ENCODE data around the gene GNG14. TPM values are rescaled to one million over a fixed set of nuclear protein-coding genes. Genes with fewer than 3 reads are reported as not detected.

GNG14 gene
- not detected for total RNA-seq

GRCh38 chr19:12687496-12688196 is at the start of gene GNG14:
GNG14 (plus strand) TSS chr19:12687998; CDS start chr19:12688049, 51 bp downstream.

GRCh38 chr19:12666265-12667048 is 21.3 kb upstream of the GNG14 start, which contains the start of the genes MAN2B1 and WDR83:
MAN2B1 (minus strand) TSS chr19:12666742; CDS start chr19:12666701, 41 bp downstream.
WDR83 (plus strand) TSS chr19:12666807; CDS start chr19:12669791, 2,984 bp downstream.

GRCh38 chr19:12681074-12681987 is 6.5 kb upstream of the GNG14 start, which contains the start of gene DHPS:
DHPS (minus strand) TSS chr19:12681880; CDS start chr19:12681766, 114 bp downstream.

GRCh38 chr19:12696366-12697335 is 8.9 kb downstream of the GNG14 start, which contains the start of gene FBXW9:
FBXW9 (minus strand) TSS chr19:12696631; CDS start chr19:12696581, 50 bp downstream.

GRCh38 chr19:12723641-12724426 is 36.0 kb downstream of the GNG14 start, which contains the start of gene TNPO2:
TNPO2 (minus strand) TSS chr19:12723932; CDS start chr19:12720977, 2,955 bp downstream.

GRCh38 chr19:12736995-12737834 is 49.4 kb downstream of the GNG14 start, which contains the start of gene GET3:
GET3 (plus strand) TSS chr19:12737497; CDS start chr19:12737506, 9 bp downstream.

Other genes starting within 250 kb of the GNG14 start
- gene ZNF443, start 247.0 kb upstream of the GNG14 start, total RNA-seq, result 16.2 TPM
- gene ZNF709, start 203.2 kb upstream of the GNG14 start, total RNA-seq, result 20.2 TPM
- 33.2 TPM for gene ZNF564, start 136.5 kb upstream of the GNG14 start, total RNA-seq
- 15.2 TPM for gene ZNF490, start 77.2 kb upstream of the GNG14 start, total RNA-seq
- gene ZNF791, start 77.1 kb upstream of the GNG14 start, total RNA-seq, result 47.4 TPM
- 35.4 TPM for gene MAN2B1, start 21.3 kb upstream of the GNG14 start, total RNA-seq
- 6.7 TPM for gene WDR83, start 21.2 kb upstream of the GNG14 start, total RNA-seq
- 154 TPM for gene DHPS, start 6.1 kb upstream of the GNG14 start, total RNA-seq
- gene FBXW9, start 8.6 kb downstream of the GNG14 start, total RNA-seq, result 7.8 TPM
- gene TNPO2, start 35.9 kb downstream of the GNG14 start, total RNA-seq, result 92.0 TPM
- 144 TPM for gene TRIR, start 46.7 kb downstream of the GNG14 start, total RNA-seq
- 49.4 TPM for gene GET3, start 49.5 kb downstream of the GNG14 start, total RNA-seq
- gene BEST2, start 63.8 kb downstream of the GNG14 start, total RNA-seq, result 0.55 TPM
- gene HOOK2, start 87.6 kb downstream of the GNG14 start, total RNA-seq, result 33.5 TPM
- gene JUNB, start 103.5 kb downstream of the GNG14 start, total RNA-seq, result 194 TPM
- 290 TPM for gene PRDX2, start 113.8 kb downstream of the GNG14 start, total RNA-seq
- gene THSD8, start 114.1 kb downstream of the GNG14 start, total RNA-seq, result not detected
- gene RNASEH2A, start 118.6 kb downstream of the GNG14 start, total RNA-seq, result 20.2 TPM
- gene RTBDN, start 146.6 kb downstream of the GNG14 start, total RNA-seq, result 8.6 TPM
- gene MAST1, start 150.5 kb downstream of the GNG14 start, total RNA-seq, result 23.3 TPM
- gene DNASE2, start 193.5 kb downstream of the GNG14 start, total RNA-seq, result 15.1 TPM
- 2.1 TPM for gene KLF1, start 199.2 kb downstream of the GNG14 start, total RNA-seq
- 59.3 TPM for gene GCDH, start 203.2 kb downstream of the GNG14 start, total RNA-seq
- gene SYCE2, start 231.3 kb downstream of the GNG14 start, total RNA-seq, result not detected
- 41.6 TPM for gene FARSA, start 245.7 kb downstream of the GNG14 start, total RNA-seq